GM04503 (cell line): Measurements from ENCODE around the gene ITGA6.

Experiments used
- DNase-seq: peaks from one replicate; pipeline ENCODE4 v3.0.0-alpha.2; 2012; ENCODE audit warnings: low read depth

Gene ITGA6

DNA sequence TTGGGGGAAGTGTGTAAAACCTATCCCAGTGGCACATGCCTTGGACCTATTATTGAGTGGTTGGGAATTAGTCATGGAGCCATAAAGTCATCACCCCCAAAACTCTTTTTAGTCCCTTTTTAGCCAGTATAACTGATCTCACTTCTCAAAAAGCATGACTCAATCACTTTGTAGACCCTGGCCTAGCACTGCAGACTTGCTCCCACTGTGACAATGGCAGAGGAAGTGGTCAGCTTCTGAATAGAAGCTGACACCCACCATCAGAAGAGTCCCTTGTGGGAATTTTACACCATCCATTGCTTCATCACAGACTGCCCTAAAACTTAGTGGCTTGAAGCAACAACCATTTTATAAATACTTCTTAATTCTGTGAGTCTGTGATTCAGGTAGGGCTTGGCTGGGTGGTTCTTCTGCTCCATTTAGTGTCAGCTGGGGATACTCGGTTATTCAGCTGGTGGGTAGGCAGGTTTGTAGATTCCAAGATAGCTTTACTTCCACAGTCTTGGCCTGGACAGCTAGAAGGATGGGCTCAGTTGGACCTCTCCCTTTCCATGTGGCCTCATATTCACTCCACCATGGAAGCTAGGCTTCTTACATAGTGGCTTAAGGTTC lies 10.8 kb upstream of the ITGA6 start:
- DNase-seq: no peak

- no peak for DNase-seq
These were observed 7.2 kb upstream of the ITGA6 start for GRCh38 chr2:172420216-172420615.

GRCh38 chr2:172423160-172423559 lies 4.2 kb upstream of the ITGA6 start:
- DNase-seq: no peak

DNA sequence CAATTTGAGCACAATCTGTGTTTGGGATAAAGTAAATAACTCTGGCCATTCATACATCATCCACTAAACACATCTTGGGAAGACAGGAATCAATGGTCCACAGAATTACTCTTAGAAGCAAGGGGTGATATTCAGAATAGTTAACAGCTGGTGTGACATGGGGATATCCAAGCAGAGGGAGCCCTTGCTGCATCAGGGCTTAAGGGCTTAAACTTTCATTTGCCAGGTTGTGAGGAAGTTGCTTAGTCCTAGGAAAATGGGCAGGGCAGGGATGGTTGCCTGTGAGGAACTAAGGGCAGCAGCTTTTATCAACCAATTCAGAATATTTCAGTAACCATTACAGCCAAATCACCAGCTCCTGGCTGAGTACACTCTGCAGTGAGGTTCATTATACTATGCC lies 2.0 kb upstream of the ITGA6 start:
- no peak for DNase-seq

DNA sequence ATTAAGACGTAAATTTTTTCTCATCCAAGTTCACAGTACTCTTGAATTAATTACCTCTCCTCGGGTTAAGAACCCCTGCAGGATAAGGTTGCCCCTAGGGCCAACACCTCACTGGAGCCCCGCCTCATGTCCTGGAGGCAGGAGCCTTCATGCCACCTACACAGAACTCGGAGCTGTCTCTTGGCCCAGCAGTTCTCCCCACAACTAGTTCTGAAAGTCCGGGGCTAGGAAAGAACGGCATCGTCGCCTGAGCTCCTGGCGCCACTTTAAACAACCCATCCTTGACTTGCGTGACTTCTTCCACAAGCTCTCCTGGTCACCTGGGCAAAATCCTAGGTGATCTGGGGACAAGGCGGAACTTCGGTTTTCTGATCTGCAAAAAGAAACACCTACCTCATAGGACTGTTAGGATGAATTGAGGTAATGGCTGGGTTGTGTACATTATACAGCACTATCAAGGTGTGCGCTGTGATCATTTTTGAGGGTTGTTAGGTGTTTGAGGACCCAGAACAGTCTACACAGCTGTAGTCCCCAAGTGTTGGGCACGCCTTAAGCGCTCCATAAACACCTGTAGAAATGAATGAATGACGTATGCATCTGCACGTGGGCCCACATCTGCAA lies 641 bp upstream of the ITGA6 start:
- no peak for DNase-seq

- DNase-seq: no peak
These were observed 825 bp downstream of the ITGA6 start for GRCh38 chr2:172427990-172428831.

DNA sequence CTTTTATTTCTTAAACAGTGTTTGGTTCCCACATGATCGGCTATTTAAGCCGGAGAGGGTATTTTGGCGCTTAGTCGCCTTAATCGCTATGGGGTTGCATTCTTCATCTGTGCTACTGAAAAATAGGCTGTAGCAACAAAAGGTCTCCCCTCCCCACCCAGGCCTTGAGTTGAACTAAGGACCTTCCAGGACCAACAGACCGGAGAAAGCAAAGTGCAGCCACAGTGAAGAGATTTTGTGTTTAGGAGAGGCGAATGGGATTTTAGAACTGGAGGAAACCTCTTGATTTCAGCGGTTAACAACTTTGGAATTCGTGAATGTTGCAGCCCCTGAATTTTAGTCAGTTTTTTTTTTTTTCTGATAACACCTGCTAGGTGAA lies 1.4 kb downstream of the ITGA6 start:
- no peak for DNase-seq

DNA sequence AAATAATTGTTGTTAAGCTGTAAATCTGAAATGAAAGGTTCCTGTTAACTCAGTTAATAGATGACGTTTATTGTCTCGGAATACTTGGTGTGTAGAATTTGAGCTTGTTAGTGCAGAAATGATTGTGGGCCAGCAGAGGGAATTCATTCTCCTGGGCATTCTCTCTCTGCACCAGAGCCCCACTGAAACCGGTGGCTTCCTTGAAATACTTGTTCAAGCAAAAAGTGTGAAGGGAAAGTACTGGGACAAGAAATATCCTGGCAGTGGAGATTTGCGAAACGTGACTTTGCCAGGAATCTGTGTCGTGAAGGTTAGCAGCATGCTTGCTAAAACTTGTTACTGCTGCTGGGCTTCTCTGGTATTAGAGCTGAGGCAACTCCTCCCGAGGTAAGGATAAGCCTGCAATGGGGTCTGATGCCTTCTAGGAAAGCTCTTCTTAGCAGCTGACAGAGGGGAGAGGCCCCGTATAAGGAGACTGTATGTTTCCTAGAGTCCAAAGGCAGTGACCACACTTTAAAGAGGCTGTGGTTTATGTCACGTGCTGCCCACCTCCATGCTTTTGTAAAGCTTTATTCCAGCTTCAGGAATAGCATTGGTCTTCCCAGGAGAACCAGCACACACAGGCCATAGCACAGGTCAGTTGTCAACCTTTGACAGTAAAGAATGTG lies 2.0 kb downstream of the ITGA6 start:
- DNase-seq: no peak

DNA sequence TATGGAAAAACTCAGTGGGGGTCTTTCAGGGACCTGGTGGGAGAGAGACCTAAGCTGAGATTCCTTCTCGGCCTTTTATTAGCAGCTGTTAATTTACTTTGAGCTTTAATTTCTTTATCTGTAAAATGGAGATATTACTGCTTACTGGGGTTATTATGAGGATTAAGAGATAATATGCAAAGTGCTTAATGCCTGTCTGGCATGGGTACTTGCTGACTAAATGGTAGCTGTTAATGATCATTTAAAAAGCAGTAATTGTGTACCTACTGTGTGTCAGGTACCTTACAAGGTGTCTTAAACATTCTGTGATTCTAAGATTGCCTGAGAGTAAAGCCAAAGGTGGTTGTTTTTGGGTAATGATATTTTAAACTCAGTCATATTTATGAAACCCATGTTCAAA lies 2.6 kb downstream of the ITGA6 start:
- no peak for DNase-seq

DNA sequence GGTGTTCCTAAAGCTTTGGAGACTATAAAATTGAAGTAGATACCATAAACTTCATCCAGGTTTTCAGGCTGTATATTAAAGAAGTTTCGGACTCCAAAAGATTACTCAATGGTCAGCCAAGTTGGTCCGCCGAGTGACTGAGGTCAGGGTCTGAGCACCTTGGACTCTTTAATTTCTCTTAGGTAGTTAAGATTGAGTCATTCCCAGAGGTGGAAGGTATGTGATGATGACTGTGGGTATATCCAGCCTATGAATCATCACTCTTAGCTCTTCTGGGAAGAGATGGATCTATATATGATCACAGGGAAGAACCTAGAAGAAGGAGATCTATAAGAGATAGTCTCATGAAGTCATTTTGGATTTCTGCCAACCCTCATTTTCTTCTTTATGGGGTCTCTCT lies 3.3 kb downstream of the ITGA6 start:
- DNase-seq: no peak

- DNase-seq: no peak
These were observed 4.1 kb downstream of the ITGA6 start for GRCh38 chr2:172431463-172431862.

GRCh38 chr2:172431993-172432392 lies 4.6 kb downstream of the ITGA6 start:
- DNase-seq: no peak

DNA sequence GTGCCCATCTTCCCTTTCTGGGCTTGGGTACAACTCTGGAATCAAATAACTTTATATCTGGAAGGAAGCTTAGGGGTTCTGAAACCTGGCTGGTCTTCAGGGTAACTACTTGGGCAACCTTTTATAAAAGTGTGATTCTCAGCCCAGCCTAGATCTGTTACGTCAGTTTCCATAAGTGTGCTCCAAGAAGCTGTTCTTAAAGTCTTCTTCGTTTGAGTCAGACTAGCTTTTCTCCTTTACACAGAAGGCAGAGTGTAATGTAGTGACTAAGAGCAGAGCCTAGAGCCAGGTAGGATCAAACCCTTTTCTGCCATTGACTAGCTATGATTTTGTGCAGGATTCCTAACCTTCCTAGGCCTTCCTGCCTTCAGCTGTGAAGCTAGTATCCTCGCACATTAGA lies 5.8 kb downstream of the ITGA6 start:
- no peak for DNase-seq

DNA sequence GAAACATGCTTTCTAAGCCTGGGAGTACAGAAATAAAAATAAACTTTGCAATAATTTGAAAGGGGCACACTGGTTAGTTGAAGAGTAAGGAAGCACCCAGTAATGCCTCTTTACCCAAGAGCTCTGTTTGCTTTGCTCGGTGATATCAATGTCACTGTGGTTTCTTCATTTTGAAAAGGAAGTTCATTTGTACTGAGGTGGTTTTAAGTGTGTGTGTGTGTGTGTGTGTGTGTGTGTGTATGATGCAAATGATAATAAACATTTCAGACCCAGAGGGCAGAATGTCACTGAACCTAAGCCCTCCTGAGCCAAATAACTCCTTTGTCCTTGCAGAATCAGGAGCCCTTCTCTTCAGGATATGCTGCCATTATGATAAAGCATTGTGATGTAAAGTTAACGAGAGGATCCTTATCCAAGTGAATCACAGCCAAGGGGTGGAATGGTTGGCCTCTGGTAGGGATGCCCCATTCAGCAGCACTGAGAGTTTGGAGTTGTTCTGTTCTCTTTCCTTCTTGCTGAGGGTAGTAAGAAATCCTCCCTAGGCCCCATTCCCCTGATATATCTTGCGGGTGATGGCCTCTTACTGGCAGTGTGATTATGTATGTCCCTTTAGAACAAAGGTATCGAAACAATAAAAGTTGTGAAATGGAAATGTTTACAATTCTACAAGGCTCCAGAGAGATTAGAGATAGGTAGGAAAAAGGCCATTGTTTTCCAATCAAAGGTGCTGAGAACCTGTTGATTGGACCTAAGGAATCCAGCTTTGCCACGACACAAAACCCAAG lies 7.6 kb downstream of the ITGA6 start:
- no peak for DNase-seq

- no peak for DNase-seq
These were observed 8.2 kb downstream of the ITGA6 start for GRCh38 chr2:172435606-172435911.

DNA sequence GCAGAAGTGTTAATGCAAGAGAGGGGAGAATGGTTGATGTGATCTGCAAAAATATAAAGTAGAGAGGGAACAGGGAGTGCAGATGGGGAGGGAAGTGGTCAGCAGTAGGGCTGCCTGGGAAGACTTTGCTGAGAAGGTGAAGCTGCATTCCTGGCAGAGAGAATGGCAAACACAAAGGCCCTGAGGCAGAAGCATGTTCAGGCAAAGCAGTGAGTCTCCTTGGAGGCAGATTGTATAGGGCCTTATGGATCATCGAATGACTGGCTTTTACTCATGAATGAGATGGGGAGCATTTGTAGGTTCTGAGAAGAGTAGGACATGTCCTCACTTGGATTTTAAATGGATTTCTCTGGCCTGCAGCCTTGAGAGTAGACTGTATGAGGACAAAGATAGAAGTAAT lies 9.5 kb downstream of the ITGA6 start:
- no peak for DNase-seq

- no peak for DNase-seq
These were observed 10.3 kb downstream of the ITGA6 start for GRCh38 chr2:172437419-172438341.

GRCh38 chr2:172438741-172439508 lies 11.5 kb downstream of the ITGA6 start:
- no peak for DNase-seq

DNA sequence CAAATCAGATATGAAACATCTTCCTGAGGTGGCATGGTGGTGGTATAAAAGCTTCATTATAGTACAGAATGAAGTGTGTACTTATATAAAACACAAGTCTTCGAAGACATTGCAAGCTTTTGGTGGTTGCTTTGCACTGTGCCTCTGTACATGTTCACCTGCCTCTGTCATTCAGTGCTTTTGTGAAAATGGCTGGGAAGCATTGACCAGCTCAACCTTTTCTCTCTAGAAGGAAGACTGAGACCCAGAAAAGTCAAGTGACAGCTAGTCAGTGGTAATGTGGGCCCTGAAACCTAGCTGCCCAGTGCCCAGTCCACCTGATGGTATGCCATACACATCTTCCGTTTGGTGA lies 12.1 kb downstream of the ITGA6 start:
- DNase-seq: no peak

DNA sequence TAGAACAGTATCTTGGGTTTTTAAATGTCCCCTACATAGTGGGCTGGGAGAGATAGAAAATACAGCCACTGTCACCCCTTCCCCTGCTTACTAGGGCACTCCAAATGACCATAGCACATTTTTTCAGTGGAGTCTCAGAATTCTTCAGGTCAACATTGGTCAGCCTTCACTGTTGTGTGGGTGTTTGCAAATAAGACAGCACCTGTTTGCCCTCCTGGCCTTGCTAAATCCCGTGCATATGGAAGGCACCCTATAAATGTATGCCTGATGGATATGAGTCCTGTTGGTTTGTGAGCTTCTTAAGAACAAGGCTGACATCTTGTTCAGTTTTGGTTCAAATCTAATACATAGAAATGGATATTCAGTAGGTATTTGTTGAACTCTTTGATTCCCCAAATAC lies 12.5 kb downstream of the ITGA6 start:
- no peak for DNase-seq

DNA sequence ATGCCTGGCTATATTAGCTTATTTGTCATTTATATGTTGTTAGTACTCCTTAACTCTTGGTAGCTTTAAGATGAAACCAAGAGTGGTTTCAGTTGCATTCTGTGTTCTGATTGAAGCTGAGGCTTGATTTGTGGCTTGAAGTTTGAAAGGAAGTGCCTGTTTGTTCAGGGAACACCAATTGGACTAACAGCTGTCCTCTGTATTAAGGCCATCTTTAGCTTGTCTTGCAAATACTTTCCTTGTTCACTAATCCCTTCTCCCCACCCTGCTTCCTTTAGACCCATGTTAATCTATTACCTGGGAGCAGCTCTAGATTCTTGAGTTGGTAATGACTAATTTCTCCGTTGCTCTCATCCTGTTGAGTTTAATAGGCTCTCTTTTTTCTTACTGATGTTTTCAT lies 13.4 kb downstream of the ITGA6 start:
- DNase-seq: no peak
